Right atrium auricular region (tissue), 2 donors: Measurements from ENCODE around the gene NR2F6. TPM values are rescaled to one million over a fixed set of nuclear protein-coding genes. Genes with fewer than 3 reads are reported as not detected.

Experiments used
- DNase-seq: peaks from one replicate; pipeline ENCODE4 v3.0.0-alpha.2; 2019; ENCODE audit warnings: low spot score
- H3K27ac ChIP-seq, 2 donors: fragments of 200-600 bp; sonication (generic); 1 replicate in 1 of 2; 2 replicates in 1 of 2; pipeline ENCODE4 v1.5.1; 2016 to 2019
- H3K27me3 ChIP-seq, 2 donors: fragments of 200-600 bp; sonication (generic); one replicate each; pipeline versions ENCODE4 v1.5.1 to v1.6.0; 2017 to 2019
- H3K36me3 ChIP-seq: fragments of 200-600 bp; sonication (generic); one replicate; pipeline ENCODE4 v1.5.1; 2016
- H3K4me1 ChIP-seq, 2 donors: fragments of 200-600 bp; sonication (generic); one replicate each; pipeline versions ENCODE4 v1.5.1 to v1.6.0; 2017 to 2019
- H3K4me3 ChIP-seq, 2 donors: fragments of 200-600 bp; sonication (generic); 1 replicate in 1 of 2; 2 replicates in 1 of 2; pipeline ENCODE4 v1.5.1; 2017 to 2019; ENCODE audit warnings: mild to moderate bottlenecking in 1 of 2, moderate library complexity in 1 of 2
- H3K9me3 ChIP-seq, 2 donors: fragments of 200-600 bp; sonication (generic); one replicate each; pipeline ENCODE4 v1.5.1; 2019
- total RNA-seq, 2 donors: library from RNA; depleted of rRNA; stranded (reverse); fragments of >200 nt; gene quantifications; one replicate each; pipeline ENCODE4 v1.1.0, GENCODE V29; 2016
- TF ChIP-seq, protein P1 (sequence below), 2 donors: fragments of 200-600 bp; sonication (generic); IDR thresholded peaks; one replicate each; pipeline ENCODE4 v1.5.1; 2019; ENCODE audit warnings: antibody characterized with exemption in 2 of 2

Gene NR2F6
- total RNA-seq, 2 donors from 2014 or later, result 63.6 to 69.7 TPM

DNA sequence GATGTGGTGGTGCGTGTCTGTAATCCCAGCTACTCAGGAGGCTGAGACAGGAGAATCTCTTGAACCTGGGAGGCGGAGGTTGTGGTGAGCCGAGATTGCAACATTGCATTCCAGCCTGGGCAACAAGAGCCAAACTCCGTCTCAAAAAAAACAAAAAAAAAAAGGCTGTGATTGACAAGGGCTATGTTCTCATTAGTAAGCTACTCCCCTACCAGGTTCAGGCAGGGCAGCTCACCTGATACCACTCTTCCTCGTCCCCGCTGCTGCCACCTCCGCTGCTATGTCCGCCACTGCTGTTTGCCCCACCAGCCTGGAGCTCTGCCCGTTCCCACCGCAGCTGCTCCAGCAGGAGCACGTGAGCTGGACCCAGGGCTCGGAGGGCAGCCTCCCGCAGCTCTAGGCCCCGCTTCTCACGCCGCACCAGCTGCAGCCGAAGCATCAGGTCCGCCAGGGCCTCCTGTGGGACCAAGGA, 9.5 kb upstream of the NR2F6 start:
- no peak for DNase-seq

DNA sequence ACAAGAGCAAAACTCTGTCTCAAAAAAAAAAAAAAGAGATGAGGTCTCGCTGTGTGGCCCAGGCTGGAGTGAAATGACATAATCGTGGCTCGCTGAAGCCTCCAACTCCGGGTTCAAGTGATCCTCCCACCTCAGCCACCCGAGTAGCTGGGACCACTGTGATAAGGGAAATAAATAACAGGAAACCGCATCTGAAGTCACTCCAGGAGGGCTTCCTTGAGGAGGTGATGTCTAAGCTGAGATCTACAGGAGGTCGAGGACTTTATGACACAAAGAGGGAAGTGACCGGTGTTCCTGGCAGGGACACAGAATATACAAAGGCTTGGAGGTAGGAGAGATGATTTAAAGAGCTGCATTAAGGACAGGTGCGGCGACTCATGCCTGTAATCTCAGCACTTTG, 8.9 kb upstream of the NR2F6 start:
- DNase-seq, result no peak
- no peaks in the 10 kb centered on the region for H3K36me3 ChIP-seq
- TF ChIP-seq, protein P1, sequence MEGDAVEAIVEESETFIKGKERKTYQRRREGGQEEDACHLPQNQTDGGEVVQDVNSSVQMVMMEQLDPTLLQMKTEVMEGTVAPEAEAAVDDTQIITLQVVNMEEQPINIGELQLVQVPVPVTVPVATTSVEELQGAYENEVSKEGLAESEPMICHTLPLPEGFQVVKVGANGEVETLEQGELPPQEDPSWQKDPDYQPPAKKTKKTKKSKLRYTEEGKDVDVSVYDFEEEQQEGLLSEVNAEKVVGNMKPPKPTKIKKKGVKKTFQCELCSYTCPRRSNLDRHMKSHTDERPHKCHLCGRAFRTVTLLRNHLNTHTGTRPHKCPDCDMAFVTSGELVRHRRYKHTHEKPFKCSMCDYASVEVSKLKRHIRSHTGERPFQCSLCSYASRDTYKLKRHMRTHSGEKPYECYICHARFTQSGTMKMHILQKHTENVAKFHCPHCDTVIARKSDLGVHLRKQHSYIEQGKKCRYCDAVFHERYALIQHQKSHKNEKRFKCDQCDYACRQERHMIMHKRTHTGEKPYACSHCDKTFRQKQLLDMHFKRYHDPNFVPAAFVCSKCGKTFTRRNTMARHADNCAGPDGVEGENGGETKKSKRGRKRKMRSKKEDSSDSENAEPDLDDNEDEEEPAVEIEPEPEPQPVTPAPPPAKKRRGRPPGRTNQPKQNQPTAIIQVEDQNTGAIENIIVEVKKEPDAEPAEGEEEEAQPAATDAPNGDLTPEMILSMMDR (IDR thresholded peaks at IDR 0.05), result no peak
- no peaks in the 10 kb centered on the region for H3K27me3 ChIP-seq
- no peak overlapping the region for H3K4me3 ChIP-seq
- H3K4me1 ChIP-seq, result no peaks in the 10 kb centered on the region
- no peak overlapping the region for H3K27ac ChIP-seq
- peaks cover 0 to 7% of the 10 kb centered on the region in 2 donors for H3K9me3 ChIP-seq

More for the DNA sequence above, 9.5 kb upstream of the NR2F6 start:
- TF ChIP-seq, protein P1 (IDR thresholded peaks at IDR 0.05), result no peak
- no peaks in the 10 kb centered on the region for H3K4me1 ChIP-seq
- H3K27me3 ChIP-seq, result no peaks in the 10 kb centered on the region
- no peak overlapping the region for H3K4me3 ChIP-seq
- peaks cover 0 to 7% of the 10 kb centered on the region in 2 donors for H3K9me3 ChIP-seq
- no peak overlapping the region for H3K27ac ChIP-seq
- H3K36me3 ChIP-seq, result no peaks in the 10 kb centered on the region

DNA sequence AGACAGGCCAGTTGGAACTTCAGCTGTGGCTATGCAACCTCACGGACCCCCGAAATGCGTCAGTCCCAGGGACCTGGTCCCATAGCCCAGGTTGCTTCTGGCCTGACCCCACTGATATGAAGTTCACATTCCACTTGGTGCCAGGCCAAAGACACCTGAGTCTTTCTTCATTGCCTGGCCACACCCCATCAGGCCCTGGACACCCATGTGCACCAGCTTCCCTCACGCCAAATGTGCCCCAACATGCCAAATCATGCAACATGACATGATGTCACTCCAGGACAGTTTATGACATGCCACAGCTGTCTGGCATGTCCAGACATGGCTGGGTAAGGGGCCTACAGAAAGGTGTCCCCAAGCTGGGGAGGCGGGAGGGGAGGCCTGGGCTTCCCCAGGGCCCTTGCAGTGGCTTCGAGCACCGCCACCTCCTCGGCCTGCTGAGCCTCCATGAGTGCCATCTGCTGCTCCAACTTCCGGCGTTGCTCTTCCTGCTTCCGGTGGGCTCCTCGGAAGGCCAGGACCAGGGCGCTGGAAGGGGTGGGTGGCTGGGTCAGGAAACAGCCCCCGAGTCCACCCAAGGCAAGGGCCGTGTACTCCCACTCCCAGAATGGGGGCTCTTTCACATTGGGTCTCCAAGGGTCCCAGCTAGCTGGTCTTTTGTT, 4.3 kb upstream of the NR2F6 start:
- Histone ChIP-seq H3K36me3 (no peaks in the 10 kb centered on the region), H3K4me1 (peaks cover 0 to 14% of the 10 kb centered on the region in 2 donors), H3K27me3 (no peaks in the 10 kb centered on the region), H3K9me3 (no peaks in the 10 kb centered on the region), H3K4me3 (no peak overlapping the region), H3K27ac (no peak overlapping the region)
- DNase-seq, result no peak
- TF ChIP-seq, protein P1 (IDR thresholded peaks at IDR 0.05), result no peak

DNA sequence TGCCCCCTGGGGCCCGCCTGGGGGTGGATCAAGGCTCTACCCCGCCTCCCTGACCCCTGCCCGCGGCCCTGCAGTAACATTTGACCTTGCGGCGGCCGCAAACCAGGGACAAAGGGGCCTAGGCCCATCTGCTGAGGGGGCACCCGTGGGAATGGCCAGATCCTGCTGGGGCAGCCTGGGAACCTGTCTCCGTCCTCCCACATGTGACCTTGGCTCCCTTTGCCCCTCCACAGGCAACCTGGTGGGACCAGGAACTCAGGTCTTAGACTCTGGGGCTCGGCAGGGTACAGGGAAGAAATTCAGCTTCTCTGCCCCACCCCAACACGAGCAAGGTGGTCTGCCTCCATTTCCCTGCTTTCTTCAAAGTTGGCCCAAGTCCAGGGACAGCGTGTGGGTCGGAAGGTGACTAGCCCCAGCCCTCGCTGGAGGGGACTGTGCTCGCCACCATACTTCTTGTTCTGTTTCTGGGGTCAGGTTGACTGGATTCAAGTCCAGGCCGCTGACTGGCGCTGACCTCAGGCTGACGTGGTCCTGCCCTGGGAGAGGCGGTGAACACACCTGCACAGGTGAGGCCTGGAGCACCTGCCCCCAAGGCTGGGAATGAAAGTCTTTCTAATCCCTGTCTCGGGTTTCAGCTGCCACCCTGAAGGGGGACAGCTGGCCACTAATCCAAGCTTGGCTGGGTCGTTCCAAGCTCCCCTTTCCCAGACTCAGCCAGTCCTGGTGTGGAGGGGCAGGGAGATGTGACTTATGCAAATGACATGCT, 2.5 kb upstream of the NR2F6 start:
- DNase-seq, result no peak
- TF ChIP-seq, protein P1 (IDR thresholded peaks at IDR 0.05), result no peak
- Histone ChIP-seq H3K27ac (no peak overlapping the region), H3K4me3 (no peak overlapping the region), H3K9me3 (no peaks in the 10 kb centered on the region), H3K27me3 (no peaks in the 10 kb centered on the region), H3K36me3 (no peaks in the 10 kb centered on the region), H3K4me1 (peaks cover 0 to 20% of the 10 kb centered on the region in 2 donors)

DNA sequence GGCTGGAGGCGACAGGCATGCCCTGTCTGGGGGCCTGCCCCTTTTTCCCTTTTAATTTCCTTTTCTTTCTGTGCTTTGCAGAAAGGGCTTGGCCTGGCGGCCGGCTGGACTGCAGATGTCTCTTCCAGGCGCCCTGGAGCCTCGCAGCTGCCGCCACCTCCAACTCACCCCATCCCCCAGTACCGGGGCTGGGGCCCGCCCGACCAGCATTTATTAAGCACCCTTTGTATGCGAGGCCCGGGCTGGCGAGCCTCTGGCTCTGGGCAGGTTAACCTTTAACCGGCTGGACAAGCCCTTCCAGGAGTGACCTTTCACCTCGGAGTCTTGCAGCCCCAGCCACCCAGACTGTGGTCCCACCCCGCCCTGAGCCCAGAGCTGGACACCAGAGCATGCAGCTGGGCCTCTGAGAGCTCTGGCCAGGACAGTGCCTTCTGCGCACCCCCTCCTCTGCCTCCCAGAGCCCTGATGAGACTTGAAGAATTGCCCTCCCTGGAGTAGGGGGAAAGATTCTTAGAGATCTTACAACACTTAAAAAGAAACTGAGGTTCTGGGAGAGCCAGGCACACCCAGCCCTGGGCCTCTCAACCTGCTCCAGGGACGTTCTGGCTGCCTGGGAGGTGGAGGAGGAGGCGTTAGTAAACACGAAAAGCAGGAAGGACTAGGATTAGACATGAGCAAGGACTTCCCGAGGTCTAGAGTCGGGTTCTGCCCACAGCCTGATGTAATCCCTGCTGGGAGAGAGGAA, 1.1 kb upstream of the NR2F6 start:
- TF ChIP-seq, protein P1 (IDR thresholded peaks at IDR 0.05), result no peak
- Histone ChIP-seq H3K27me3 (no peaks in the 10 kb centered on the region), H3K27ac (peak overlapping the region; percentile 77 to 86), H3K9me3 (no peaks in the 10 kb centered on the region), H3K4me3 (peak overlapping the region; percentile 58 to 78), H3K4me1 (peaks cover 0 to 33% of the 10 kb centered on the region in 2 donors), H3K36me3 (no peaks in the 10 kb centered on the region)
- DNase-seq, result no peak
